BLaER1 treated with 17β-estradiol and CSF1 and Interleukin-3, amounts not matched to agents 10 nM and 100 nM (cell line): ENCODE measurements around the gene PBOV1.

Experiments used
- H3K27ac ChIP-seq, 11 experiments: shearing (Covaris generic); formaldehyde crosslinking; 2 replicates each; pipeline ENCODE4 v1.8.1; 2022
- H3K27me3 ChIP-seq, 11 experiments: shearing (Covaris generic); formaldehyde crosslinking; 2 replicates each; pipeline ENCODE4 v1.8.1; 2022
- H3K36me3 ChIP-seq, 11 experiments: shearing (Covaris generic); formaldehyde crosslinking; 2 replicates each; pipeline ENCODE4 v1.8.1; 2022
- H3K4me1 ChIP-seq, 10 experiments: shearing (Covaris generic); formaldehyde crosslinking; 2 replicates each; pipeline ENCODE4 v1.8.1; 2022
- H3K4me2 ChIP-seq, 11 experiments: shearing (Covaris generic); formaldehyde crosslinking; 2 replicates each; pipeline ENCODE4 v1.8.1; 2022
- H3K4me3 ChIP-seq, 10 experiments: shearing (Covaris generic); formaldehyde crosslinking; 2 replicates each; pipeline ENCODE4 v1.8.1; 2022
- H3K9ac ChIP-seq, 11 experiments: shearing (Covaris generic); formaldehyde crosslinking; 2 replicates each; pipeline ENCODE4 v1.8.1; 2022
- H3K9me3 ChIP-seq, 11 experiments: shearing (Covaris generic); formaldehyde crosslinking; replicated peaks in 1 of 11; 2 replicates each; pipeline ENCODE4 v1.8.1; 2022
- H4K20me1 ChIP-seq, 11 experiments: shearing (Covaris generic); formaldehyde crosslinking; 2 replicates each; pipeline ENCODE4 v1.8.1; 2022
- Cebpa-rat ChIP-seq, 11 experiments: shearing (Covaris generic); IDR thresholded peaks; 2 replicates each; pipeline ENCODE4 v1.8.1; 2022

PBOV1 gene

DNA sequence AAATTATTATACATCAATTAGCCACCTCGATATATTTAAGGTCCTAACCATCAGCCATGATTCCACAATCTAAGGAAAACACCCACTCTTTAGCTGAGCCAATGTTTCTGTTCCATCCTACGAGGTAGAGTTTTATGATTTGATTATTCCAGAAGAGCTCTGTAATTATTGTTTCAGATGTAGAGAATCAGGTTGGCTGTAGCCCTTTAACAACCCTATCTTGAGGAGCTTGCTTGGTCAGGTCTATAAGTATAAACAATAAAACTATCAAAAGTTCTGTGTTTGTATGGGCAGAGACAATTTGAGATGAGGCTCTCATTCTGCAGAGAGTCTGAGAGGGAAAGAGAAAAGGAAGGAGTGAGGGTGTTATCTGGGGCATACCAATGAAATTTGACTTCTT, at the start of gene PBOV1:
Gene PBOV1, minus strand, starts transcription at position 43 of the 400 bp plus-strand sequence. CDS start 96 bp downstream, outside the sequence.
- Histone ChIP-seq H3K9me3 (no peaks in the 10 kb centered on the region), H3K36me3 (no peaks in the 10 kb centered on the region), H3K9ac (no peak within 1 kb of the TSS), H3K4me3 (no peak within 1 kb of the TSS), H3K4me1 (no peaks in the 10 kb centered on the region), H4K20me1 (no peaks in the 10 kb centered on the region), H3K27ac (no peak within 1 kb of the TSS), H3K27me3 (no peaks in the 10 kb centered on the region), H3K4me2 (no peak within 1 kb of the TSS)
- TF ChIP-seq Cebpa-rat (IDR thresholded peaks at IDR 0.05), result no peak

DNA sequence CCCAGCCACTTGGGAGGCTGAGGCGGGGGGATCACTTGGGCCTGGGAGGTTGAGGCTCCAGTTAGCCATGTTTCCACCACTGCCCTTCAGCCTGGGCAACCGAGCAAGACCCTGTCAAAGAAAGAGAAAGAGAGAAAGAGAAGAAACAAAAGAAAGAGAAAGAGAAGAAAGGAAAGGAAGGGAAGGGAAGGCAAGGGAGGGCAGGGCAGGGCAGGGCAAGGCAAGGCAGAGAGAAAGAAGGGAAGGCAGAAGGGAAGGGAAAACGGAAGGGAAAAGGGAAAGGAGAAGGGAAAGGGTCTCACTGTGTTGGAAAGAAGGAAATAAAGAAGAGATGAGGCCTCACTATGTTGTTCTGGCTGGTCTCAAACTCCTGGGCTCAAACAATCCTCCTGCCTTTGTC, 47.8 kb upstream of the PBOV1 start:
- Histone ChIP-seq H3K27me3 (no peaks in the 10 kb centered on the region), H3K27ac (no peak overlapping the region), H3K36me3 (no peaks in the 10 kb centered on the region), H3K9ac (no peak overlapping the region), H3K4me1 (no peaks in the 10 kb centered on the region), H3K4me2 (no peak overlapping the region), H3K4me3 (no peak overlapping the region), H4K20me1 (no peaks in the 10 kb centered on the region), H3K9me3 (no peaks in the 10 kb centered on the region)
- TF ChIP-seq Cebpa-rat (IDR thresholded peaks at IDR 0.05), result no peak

DNA sequence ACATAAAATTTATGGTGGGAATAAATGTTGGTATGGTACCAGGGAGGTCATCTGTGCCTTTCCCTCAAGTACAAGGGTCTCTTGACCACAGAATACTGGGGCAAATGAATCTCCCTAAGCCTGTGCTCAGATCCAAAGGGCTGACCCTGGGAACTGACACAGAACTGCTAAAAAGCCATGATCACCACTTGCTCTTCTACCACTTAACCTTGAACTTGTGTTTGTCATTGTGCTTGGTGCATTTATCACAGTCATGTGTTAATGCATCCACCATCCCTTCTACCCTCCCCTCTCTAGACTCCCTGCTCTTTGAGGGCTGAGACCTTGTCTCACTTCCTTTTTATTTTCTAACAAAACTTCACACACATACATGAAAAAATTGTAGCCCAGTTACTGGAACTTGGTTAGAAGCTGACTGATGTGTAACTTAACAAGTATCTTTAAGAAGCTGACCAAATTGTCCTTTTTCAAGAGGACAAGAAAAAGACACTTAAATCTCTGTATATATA, 46.1 kb upstream of the PBOV1 start:
- no peak for TF ChIP-seq Cebpa-rat (IDR thresholded peaks at IDR 0.05)

DNA sequence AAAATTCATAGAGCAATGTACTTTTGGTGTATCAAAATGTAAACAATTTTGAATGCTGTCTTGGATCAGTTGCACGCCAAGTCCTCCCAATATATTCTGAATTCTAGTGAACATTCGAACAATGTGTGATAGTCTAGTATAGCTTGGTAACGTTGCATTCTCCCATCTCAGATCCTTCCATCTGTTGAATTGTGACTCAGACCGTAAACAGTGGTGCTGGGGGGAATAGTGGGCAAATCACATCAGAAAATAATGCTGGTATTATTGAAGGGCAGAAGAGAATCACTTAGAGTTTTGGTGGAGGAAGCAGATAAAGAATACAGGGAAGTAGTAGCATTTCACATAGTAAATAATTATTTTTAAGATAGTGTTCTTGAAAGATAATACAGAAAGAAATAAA, 45.7 kb upstream of the PBOV1 start:
- Histone ChIP-seq H3K9ac (no peak overlapping the region), H3K27ac (no peak overlapping the region), H4K20me1 (no peaks in the 10 kb centered on the region), H3K4me2 (no peak overlapping the region), H3K27me3 (no peaks in the 10 kb centered on the region), H3K9me3 (no peaks in the 10 kb centered on the region), H3K36me3 (no peaks in the 10 kb centered on the region), H3K4me3 (no peak overlapping the region), H3K4me1 (no peaks in the 10 kb centered on the region)
- TF ChIP-seq Cebpa-rat (IDR thresholded peaks at IDR 0.05), result no peak

More for the DNA sequence above, 46.1 kb upstream of the PBOV1 start:
- H3K4me1 ChIP-seq, result no peaks in the 10 kb centered on the region
- H3K27me3 ChIP-seq, result no peaks in the 10 kb centered on the region
- H3K4me2 ChIP-seq, result no peak overlapping the region
- no peak overlapping the region for H3K9ac ChIP-seq
- H4K20me1 ChIP-seq, result no peaks in the 10 kb centered on the region
- H3K4me3 ChIP-seq, result no peak overlapping the region
- no peaks in the 10 kb centered on the region for H3K9me3 ChIP-seq
- H3K27ac ChIP-seq, result no peak overlapping the region
- no peaks in the 10 kb centered on the region for H3K36me3 ChIP-seq

DNA sequence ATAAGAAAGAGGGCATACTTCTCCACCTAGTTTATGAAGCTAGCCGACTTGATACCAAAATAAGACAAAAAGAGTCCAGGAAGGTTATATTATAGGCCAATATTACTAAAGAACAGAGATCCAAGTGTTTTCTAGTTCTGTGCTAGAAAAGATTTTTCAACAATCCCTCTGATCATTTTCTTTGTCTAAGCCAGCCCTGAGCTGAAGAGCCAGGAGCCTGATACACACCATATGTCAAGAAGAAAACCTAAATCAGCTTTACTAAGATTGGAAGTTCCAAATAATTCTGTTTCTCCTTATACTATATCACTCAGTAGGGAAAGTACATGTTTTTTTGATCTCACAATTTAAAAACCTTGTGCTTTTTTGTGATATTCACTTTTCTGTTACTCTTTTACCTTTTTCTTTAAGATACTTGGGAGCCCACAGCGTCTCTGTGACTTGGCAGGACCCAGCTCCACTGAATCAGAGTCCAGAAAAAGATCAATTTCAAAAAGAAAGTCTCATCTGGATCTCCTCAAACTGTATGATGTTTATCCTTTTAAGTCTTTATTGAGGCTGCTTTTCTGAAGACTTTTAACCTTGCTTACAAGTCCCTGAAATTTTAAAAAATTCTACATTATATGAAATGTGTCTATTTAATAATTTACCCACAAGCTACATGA, 43.0 kb upstream of the PBOV1 start:
- H3K27me3 ChIP-seq, result no peaks in the 10 kb centered on the region
- H3K4me2 ChIP-seq, result no peak overlapping the region
- no peak overlapping the region for H3K9ac ChIP-seq
- no peaks in the 10 kb centered on the region for H3K36me3 ChIP-seq
- no peak overlapping the region for H3K27ac ChIP-seq
- no peak for TF ChIP-seq Cebpa-rat (IDR thresholded peaks at IDR 0.05)
- no peaks in the 10 kb centered on the region for H4K20me1 ChIP-seq
- H3K9me3 ChIP-seq, result no peaks in the 10 kb centered on the region
- H3K4me3 ChIP-seq, result no peak overlapping the region
- H3K4me1 ChIP-seq, result no peaks in the 10 kb centered on the region

DNA sequence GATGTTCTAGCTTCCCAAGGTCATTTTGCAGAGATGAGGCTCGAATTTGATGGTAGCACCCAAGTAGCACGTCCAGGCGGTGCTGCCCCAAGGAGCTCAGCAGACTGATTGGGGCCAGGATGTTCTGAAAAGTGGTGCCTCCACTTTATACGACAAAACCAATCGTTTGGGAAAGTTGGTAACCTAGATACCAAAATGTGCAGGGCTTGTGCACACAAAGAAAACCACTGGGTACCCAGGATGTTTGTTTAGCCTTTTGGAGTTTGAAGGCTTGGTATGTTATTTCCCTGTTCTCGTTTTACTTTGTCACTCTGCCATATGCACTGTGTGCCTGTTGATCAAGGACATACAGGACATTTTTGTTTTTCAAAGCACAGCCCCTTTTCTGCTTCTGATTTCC, 40.7 kb upstream of the PBOV1 start:
- no peaks in the 10 kb centered on the region for H3K36me3 ChIP-seq
- H3K27ac ChIP-seq, result no peak overlapping the region
- H3K4me3 ChIP-seq, result no peak overlapping the region
- H4K20me1 ChIP-seq, result no peaks in the 10 kb centered on the region
- H3K9me3 ChIP-seq, result no peaks in the 10 kb centered on the region
- TF ChIP-seq Cebpa-rat (IDR thresholded peaks at IDR 0.05), result no peak
- H3K9ac ChIP-seq, result no peak overlapping the region
- no peaks in the 10 kb centered on the region for H3K27me3 ChIP-seq
- no peak overlapping the region for H3K4me2 ChIP-seq
- H3K4me1 ChIP-seq, result no peaks in the 10 kb centered on the region

DNA sequence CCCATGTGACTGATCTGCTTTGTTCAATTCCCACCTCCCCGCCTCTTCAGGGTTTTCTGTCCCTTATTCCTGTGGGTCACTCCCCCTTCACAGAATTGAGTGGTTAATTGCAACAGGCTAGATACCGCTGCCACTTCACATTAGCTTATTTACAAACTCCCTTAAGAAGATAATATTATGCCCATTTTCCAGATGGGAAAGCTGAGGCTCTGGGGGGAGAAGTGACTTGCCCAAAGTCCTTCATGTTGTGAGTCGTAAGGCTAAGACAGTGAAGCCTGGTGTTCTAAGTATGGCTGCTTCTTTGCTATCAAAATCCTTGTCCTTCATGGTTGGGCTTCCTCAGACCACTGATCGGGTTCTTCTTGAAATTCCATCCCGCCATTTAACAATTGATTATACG, 39.9 kb upstream of the PBOV1 start:
- Histone ChIP-seq H3K4me1 (no peaks in the 10 kb centered on the region), H3K4me3 (no peak overlapping the region), H3K9ac (no peak overlapping the region), H3K27ac (no peak overlapping the region), H4K20me1 (no peaks in the 10 kb centered on the region), H3K9me3 (no peaks in the 10 kb centered on the region), H3K27me3 (no peaks in the 10 kb centered on the region), H3K4me2 (no peak overlapping the region), H3K36me3 (no peaks in the 10 kb centered on the region)
- no peak for TF ChIP-seq Cebpa-rat (IDR thresholded peaks at IDR 0.05)

DNA sequence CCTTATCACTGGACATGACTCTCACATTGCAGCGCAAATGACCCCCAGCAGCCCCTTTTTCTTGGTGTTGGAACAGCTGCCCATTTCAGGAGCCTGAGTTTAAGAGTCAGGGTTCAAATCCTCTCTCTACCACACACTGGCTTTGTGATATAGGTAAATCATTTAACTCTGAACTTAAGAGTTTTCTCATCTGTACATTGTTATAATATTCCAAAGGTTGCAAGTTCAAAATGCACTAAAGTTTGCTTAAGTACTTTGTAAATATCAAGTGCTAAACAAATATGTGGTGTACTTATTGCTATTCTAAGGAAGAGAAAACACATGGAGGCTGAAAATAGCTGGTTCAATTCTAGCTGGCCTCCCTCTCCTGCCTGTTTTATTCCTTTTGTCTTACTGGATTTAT, 39.3 kb upstream of the PBOV1 start:
- Histone ChIP-seq H3K4me3 (no peak overlapping the region), H4K20me1 (no peaks in the 10 kb centered on the region), H3K27me3 (no peaks in the 10 kb centered on the region), H3K4me1 (no peaks in the 10 kb centered on the region), H3K27ac (no peak overlapping the region), H3K4me2 (no peak overlapping the region), H3K9ac (no peak overlapping the region), H3K9me3 (no peaks in the 10 kb centered on the region), H3K36me3 (no peaks in the 10 kb centered on the region)
- no peak for TF ChIP-seq Cebpa-rat (IDR thresholded peaks at IDR 0.05)

DNA sequence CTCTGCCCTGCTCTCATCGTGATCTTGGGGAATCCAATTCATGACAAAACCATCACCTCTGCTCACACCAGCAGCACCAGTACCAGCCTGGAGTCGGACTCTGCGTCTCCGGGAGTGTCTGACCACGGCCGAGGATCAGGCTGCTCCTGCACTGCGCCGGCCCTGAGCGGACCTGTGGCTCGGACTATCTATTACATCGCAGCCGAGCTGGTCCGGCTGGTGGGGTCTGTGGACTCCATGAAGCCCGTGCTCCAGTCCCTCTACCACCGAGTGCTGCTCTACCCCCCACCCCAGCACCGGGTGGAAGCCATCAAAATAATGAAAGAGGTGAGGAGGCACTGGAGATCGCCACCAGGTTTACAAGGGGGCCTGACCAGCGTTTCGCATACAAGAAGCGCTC, 37.2 kb upstream of the PBOV1 start:
- TF ChIP-seq Cebpa-rat (IDR thresholded peaks at IDR 0.05), result no peak
- H3K27me3 ChIP-seq, result no peaks in the 10 kb centered on the region

DNA sequence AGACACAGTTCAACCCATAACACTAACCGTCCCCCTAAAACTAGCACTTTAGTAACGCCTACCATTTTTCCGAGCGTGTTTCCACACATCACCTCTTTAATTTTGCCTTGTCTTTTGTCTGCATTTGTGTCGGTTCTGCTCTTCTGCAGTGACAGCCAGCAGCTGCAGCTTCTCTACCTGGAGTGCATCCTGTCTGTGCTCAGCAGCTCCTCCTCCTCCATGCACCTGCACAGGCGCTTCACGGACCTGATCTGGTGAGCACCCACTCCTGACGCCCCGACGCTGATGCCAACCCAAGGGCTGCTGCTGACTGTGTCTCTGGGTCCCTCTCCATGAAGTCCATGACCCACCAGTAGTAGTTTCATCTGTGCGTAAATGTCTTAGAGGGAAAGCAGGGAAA, 35.4 kb upstream of the PBOV1 start:
- H3K36me3 ChIP-seq, result no peaks in the 10 kb centered on the region
- no peak overlapping the region for H3K27ac ChIP-seq
- H4K20me1 ChIP-seq, result no peaks in the 10 kb centered on the region
- H3K9me3 ChIP-seq, result no peaks in the 10 kb centered on the region
- no peak for TF ChIP-seq Cebpa-rat (IDR thresholded peaks at IDR 0.05)
- no peaks in the 10 kb centered on the region for H3K4me1 ChIP-seq
- no peak overlapping the region for H3K4me3 ChIP-seq
- H3K27me3 ChIP-seq, result no peaks in the 10 kb centered on the region
- H3K9ac ChIP-seq, result no peak overlapping the region
- no peak overlapping the region for H3K4me2 ChIP-seq

More for the DNA sequence above, 37.2 kb upstream of the PBOV1 start:
- no peak overlapping the region for H3K9ac ChIP-seq
- no peaks in the 10 kb centered on the region for H3K9me3 ChIP-seq
- H3K4me1 ChIP-seq, result no peaks in the 10 kb centered on the region
- H4K20me1 ChIP-seq, result no peaks in the 10 kb centered on the region
- no peak overlapping the region for H3K4me2 ChIP-seq
- no peak overlapping the region for H3K27ac ChIP-seq
- no peaks in the 10 kb centered on the region for H3K36me3 ChIP-seq
- H3K4me3 ChIP-seq, result no peak overlapping the region
